ENCODE measurements around the gene DLG3. TPM values are rescaled to one million over a fixed set of nuclear protein-coding genes. Genes with fewer than 3 reads are reported as not detected.

The DLG3 gene
- total and polyA plus RNA-seq, 4 donors = 0.57 to 6.5 (median 1.7) TPM

DNA sequence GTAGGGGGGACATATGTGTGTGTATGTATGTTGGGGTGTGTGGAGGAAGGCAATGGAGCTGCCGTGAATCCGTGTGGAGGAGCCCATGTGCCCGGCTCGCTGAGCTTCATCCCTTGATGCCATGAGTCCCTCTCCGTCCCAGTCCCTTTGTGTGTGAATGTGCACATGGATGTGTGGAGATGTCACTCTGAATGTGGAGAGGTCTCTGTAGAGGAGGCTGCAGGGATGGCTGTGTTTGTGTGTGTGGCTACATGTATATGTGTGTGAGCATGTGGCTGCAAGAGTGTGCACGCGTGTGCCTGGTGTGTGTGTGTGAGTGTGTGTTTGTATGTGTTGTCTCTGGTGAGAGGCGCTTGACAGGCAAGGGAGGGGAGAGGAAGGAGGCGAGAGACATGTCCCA lies 1.3 kb downstream of the DLG3 start:
- Histone ChIP-seq H3K4me1 (ENCODE audit: control insufficient read depth in 4 of 4, insufficient read depth in 4 of 4, low read length in 3 of 4) (peaks cover 0 to 3% (median 0%) of the 10 kb centered on the region in 4 donors), H3K9me3 (ENCODE audit: control insufficient read depth in 4 of 4, low read length in 3 of 4) (peaks cover 0 to 4% (median 0%) of the 10 kb centered on the region in 4 donors), H3K9ac (ENCODE audit: low read depth in 1 of 2, low read length in 2 of 2) (no peak overlapping the region), H3K36me3 (ENCODE audit: control insufficient read depth in 4 of 4, insufficient read depth in 3 of 4, low read depth in 1 of 4, low read length in 3 of 4) (no peaks in the 10 kb centered on the region), H3K4me3 (ENCODE audit: low read depth in 1 of 3, low read length in 3 of 3) (no peak overlapping the region), H3K27ac (ENCODE audit: low read depth in 1 of 2, low read length in 2 of 2) (no peak overlapping the region), H3K27me3 (ENCODE audit: control insufficient read depth in 4 of 4, insufficient read depth in 4 of 4, low read length in 3 of 4) (peaks cover 0 to 6% (median 0%) of the 10 kb centered on the region in 4 donors)
- 79% methylated on average over 9 of the region's 9 CpGs for WGBS
- no peak for DNase-seq (ENCODE audit: low spot score)
- TF ChIP-seq HNF4A (conservative IDR thresholded peaks at IDR 0.05) = no peak
- TF ChIP-seq SP1 (IDR thresholded peaks at IDR 0.05) = no peak
- TF ChIP-seq GABPA (IDR thresholded peaks at IDR 0.05 in 1 of 2, conservative IDR thresholded peaks at IDR 0.05 in 1 of 2) = no peak
- TF ChIP-seq TAF1 (conservative IDR thresholded peaks at IDR 0.05) = no peak
- TF ChIP-seq, protein P1, sequence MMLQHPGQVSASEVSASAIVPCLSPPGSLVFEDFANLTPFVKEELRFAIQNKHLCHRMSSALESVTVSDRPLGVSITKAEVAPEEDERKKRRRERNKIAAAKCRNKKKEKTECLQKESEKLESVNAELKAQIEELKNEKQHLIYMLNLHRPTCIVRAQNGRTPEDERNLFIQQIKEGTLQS (IDR thresholded peaks at IDR 0.05) = no peak
- TF ChIP-seq, protein P2, sequence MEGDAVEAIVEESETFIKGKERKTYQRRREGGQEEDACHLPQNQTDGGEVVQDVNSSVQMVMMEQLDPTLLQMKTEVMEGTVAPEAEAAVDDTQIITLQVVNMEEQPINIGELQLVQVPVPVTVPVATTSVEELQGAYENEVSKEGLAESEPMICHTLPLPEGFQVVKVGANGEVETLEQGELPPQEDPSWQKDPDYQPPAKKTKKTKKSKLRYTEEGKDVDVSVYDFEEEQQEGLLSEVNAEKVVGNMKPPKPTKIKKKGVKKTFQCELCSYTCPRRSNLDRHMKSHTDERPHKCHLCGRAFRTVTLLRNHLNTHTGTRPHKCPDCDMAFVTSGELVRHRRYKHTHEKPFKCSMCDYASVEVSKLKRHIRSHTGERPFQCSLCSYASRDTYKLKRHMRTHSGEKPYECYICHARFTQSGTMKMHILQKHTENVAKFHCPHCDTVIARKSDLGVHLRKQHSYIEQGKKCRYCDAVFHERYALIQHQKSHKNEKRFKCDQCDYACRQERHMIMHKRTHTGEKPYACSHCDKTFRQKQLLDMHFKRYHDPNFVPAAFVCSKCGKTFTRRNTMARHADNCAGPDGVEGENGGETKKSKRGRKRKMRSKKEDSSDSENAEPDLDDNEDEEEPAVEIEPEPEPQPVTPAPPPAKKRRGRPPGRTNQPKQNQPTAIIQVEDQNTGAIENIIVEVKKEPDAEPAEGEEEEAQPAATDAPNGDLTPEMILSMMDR (IDR thresholded peaks at IDR 0.05; ENCODE audit: low read depth, low read length, missing input control) = no peak
- TF ChIP-seq NR2F2 (IDR thresholded peaks at IDR 0.05) = no peak
- TF ChIP-seq, protein P3, sequence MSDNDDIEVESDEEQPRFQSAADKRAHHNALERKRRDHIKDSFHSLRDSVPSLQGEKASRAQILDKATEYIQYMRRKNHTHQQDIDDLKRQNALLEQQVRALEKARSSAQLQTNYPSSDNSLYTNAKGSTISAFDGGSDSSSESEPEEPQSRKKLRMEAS (IDR thresholded peaks at IDR 0.05) = no peak
- no peak for TF ChIP-seq RXRA (IDR thresholded peaks at IDR 0.05)
- TF ChIP-seq, protein P4, sequence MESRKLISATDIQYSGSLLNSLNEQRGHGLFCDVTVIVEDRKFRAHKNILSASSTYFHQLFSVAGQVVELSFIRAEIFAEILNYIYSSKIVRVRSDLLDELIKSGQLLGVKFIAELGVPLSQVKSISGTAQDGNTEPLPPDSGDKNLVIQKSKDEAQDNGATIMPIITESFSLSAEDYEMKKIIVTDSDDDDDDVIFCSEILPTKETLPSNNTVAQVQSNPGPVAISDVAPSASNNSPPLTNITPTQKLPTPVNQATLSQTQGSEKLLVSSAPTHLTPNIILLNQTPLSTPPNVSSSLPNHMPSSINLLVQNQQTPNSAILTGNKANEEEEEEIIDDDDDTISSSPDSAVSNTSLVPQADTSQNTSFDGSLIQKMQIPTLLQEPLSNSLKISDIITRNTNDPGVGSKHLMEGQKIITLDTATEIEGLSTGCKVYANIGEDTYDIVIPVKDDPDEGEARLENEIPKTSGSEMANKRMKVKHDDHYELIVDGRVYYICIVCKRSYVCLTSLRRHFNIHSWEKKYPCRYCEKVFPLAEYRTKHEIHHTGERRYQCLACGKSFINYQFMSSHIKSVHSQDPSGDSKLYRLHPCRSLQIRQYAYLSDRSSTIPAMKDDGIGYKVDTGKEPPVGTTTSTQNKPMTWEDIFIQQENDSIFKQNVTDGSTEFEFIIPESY (IDR thresholded peaks at IDR 0.05) = no peak
- TF ChIP-seq RAD21 (IDR thresholded peaks at IDR 0.05) = no peak
- TF ChIP-seq, protein P5, sequence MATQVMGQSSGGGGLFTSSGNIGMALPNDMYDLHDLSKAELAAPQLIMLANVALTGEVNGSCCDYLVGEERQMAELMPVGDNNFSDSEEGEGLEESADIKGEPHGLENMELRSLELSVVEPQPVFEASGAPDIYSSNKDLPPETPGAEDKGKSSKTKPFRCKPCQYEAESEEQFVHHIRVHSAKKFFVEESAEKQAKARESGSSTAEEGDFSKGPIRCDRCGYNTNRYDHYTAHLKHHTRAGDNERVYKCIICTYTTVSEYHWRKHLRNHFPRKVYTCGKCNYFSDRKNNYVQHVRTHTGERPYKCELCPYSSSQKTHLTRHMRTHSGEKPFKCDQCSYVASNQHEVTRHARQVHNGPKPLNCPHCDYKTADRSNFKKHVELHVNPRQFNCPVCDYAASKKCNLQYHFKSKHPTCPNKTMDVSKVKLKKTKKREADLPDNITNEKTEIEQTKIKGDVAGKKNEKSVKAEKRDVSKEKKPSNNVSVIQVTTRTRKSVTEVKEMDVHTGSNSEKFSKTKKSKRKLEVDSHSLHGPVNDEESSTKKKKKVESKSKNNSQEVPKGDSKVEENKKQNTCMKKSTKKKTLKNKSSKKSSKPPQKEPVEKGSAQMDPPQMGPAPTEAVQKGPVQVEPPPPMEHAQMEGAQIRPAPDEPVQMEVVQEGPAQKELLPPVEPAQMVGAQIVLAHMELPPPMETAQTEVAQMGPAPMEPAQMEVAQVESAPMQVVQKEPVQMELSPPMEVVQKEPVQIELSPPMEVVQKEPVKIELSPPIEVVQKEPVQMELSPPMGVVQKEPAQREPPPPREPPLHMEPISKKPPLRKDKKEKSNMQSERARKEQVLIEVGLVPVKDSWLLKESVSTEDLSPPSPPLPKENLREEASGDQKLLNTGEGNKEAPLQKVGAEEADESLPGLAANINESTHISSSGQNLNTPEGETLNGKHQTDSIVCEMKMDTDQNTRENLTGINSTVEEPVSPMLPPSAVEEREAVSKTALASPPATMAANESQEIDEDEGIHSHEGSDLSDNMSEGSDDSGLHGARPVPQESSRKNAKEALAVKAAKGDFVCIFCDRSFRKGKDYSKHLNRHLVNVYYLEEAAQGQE (IDR thresholded peaks at IDR 0.05) = no peak
- TF ChIP-seq FOXA1 (IDR thresholded peaks at IDR 0.05) = no peak
- TF ChIP-seq EGR1 (IDR thresholded peaks at IDR 0.05; ENCODE audit: low read depth in 2 of 2) = no peak
- no peak for TF ChIP-seq FOXA2 (IDR thresholded peaks at IDR 0.05)
